ENCODE data around the gene GRK5. TPM values are rescaled to one million over a fixed set of nuclear protein-coding genes. Genes with fewer than 3 reads are reported as not detected.

Gene GRK5
- total and polyA plus RNA-seq, 9 of the 15 experiments (the other 6 are each of a cell fraction or from before 2014, with no cell fraction given), result 0.46 to 0.83 (median 0.67) TPM; not detected in 2

DNA sequence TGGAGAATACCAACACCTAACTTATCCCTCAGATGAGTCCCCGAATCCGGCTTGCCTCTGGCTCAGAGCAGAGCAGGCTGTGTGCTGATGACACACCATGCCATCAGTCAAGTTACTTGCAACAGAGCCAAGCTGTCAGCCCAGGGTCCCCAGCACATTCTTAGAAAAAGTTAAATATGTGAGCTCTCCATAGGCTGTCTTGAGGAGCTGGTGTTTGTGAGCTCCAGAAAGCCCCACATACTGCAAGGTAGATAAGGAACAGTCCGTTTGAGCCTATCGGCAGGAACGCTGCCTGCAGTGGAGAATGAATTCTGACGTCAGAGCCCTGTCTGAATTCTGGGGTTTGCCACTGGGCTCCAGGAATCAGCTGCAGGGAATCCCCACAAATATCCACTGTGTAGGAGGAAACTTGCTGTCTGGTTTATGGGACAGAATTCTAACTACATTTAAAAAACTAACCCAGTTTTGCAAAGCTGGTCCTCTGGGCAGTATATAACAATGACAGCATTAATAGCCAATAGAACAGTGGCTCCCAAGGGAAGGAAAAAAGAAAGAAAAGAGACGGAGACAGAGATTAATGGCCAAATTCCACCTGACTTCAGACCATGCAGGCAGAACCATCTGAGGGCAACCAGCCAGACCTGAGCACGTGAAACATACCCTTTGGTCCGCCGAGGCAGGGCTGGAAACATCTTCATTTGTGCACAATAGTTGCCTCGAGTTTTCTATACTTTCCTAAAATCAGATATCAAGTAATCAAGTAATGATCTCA, 45.5 kb upstream of the GRK5 start:
- peak overlapping the region; percentile 71 for H3K4me2 ChIP-seq (ENCODE audit: insufficient read depth, low read length)
- intact Hi-C loops (cut with micrococcal nuclease) (no loop called here), in situ Hi-C loops (cut with MboI) (no loop called here)
- FAIRE-seq (peak; percentile 91), DNase-seq (ENCODE audit: extremely low read depth in 1 of 4, low spot score in 3 of 4) (peak; percentile 54 to 85 (median 62)), ATAC-seq (peak; percentile 76)
- ChIA-PET POLR2A (interaction anchor here (0.9 to 1.5 kb wide), 8 partner anchors 9 to 130 kb away, joined by 3 to 6 read pairs (median 4); partner anchors contain the start of gene DENND10), CTCF (ENCODE audit: low intra/inter-chr PET ratio) (interaction anchor here (0.6 kb wide), 1 partner anchor 57 kb away, joined by 3 read pairs; no protein-coding TSS in a partner anchor)
- H3K9me3 ChIP-seq (replicated peaks; ENCODE audit: control insufficient read depth, insufficient read depth, low read depth, low read length), result no peaks in the 10 kb centered on the region
- no peaks in the 10 kb centered on the region for H4K20me1 ChIP-seq (replicated peaks; ENCODE audit: control insufficient read depth, insufficient read depth, low read length)
- no peaks in the 10 kb centered on the region for H3K27me3 ChIP-seq (ENCODE audit: control insufficient read depth in 2 of 2, insufficient read depth in 2 of 2, low read length in 2 of 2)
- no TSS peak for BruUV-seq (replicated peaks)
- H3K4me3 ChIP-seq, result no peak overlapping the region; the same call in 1 of the 2 replicates
- H3K9ac ChIP-seq (ENCODE audit: insufficient read depth in 1 of 2, low read depth in 2 of 2, low read length in 2 of 2), result peak overlapping the region; percentile 46 to 75; a peak in 3 of 4 replicates
- peak overlapping the region; percentile 66 for H3K27ac ChIP-seq (ENCODE audit: extremely low read depth, low read depth, low read length)
- no peaks in the 10 kb centered on the region for H3K9me1 ChIP-seq (ENCODE audit: control insufficient read depth, insufficient read depth, low read length)
- H3K79me2 ChIP-seq (ENCODE audit: control insufficient read depth, insufficient read depth, low read length), result peaks cover 40% of the 10 kb centered on the region
- 2% methylated on average over 11 of the region's 11 CpGs for WGBS (ENCODE audit: insufficient coverage, low coverage, missing lambda C conversion rate)
- H3K4me1 ChIP-seq (replicated peaks in 1 of 2; ENCODE audit: control insufficient read depth in 2 of 2, insufficient read depth in 2 of 2, low read length in 2 of 2), result peaks cover 26 to 43% of the 10 kb centered on the region in 2 experiments
- H2AFZ ChIP-seq (ENCODE audit: low read depth, low read length), result no peak overlapping the region
- H3K36me3 ChIP-seq (ENCODE audit: control insufficient read depth, insufficient read depth, low read length), result peaks cover 51% of the 10 kb centered on the region
- TF ChIP-seq, protein P1, sequence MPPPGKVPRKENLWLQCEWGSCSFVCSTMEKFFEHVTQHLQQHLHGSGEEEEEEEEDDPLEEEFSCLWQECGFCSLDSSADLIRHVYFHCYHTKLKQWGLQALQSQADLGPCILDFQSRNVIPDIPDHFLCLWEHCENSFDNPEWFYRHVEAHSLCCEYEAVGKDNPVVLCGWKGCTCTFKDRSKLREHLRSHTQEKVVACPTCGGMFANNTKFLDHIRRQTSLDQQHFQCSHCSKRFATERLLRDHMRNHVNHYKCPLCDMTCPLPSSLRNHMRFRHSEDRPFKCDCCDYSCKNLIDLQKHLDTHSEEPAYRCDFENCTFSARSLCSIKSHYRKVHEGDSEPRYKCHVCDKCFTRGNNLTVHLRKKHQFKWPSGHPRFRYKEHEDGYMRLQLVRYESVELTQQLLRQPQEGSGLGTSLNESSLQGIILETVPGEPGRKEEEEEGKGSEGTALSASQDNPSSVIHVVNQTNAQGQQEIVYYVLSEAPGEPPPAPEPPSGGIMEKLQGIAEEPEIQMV (tag; conservative IDR thresholded peaks at IDR 0.05; ENCODE audit: low read depth), result no peak
- TF ChIP-seq CLOCK (CRISPR knock-in tag; IDR thresholded peaks at IDR 0.05; ENCODE audit: borderline replicate concordance) (no peak), EP400 (IDR thresholded peaks at IDR 0.05) (peak; percentile 53), ZSCAN32 (CRISPR knock-in tag; IDR thresholded peaks at IDR 0.05) (no peak), NEUROD1 (IDR thresholded peaks at IDR 0.05; ENCODE audit: borderline replicate concordance, low read depth, low read length, partially characterized antibody) (peak; percentile 35), CHCHD3 (CRISPR knock-in tag; IDR thresholded peaks at IDR 0.05) (no peak), CBFB (CRISPR knock-in tag; IDR thresholded peaks at IDR 0.05) (no peak), NFE2 (IDR thresholded peaks at IDR 0.05; ENCODE audit: low read depth) (no peak), FIP1L1 (IDR thresholded peaks at IDR 0.05; ENCODE audit: low read depth, low read length, poor library complexity, severe bottlenecking) (no peak), SOX6 (IDR thresholded peaks at IDR 0.05) (peak; percentile 50), ESRRB (CRISPR knock-in tag; IDR thresholded peaks at IDR 0.05; ENCODE audit: borderline replicate concordance) (no peak)
- TF ChIP-seq, protein P2, sequence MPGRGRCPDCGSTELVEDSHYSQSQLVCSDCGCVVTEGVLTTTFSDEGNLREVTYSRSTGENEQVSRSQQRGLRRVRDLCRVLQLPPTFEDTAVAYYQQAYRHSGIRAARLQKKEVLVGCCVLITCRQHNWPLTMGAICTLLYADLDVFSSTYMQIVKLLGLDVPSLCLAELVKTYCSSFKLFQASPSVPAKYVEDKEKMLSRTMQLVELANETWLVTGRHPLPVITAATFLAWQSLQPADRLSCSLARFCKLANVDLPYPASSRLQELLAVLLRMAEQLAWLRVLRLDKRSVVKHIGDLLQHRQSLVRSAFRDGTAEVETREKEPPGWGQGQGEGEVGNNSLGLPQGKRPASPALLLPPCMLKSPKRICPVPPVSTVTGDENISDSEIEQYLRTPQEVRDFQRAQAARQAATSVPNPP (IDR thresholded peaks at IDR 0.05; ENCODE audit: borderline replicate concordance, insufficient read depth, insufficient read length), result no peak
- TF ChIP-seq, protein P3, sequence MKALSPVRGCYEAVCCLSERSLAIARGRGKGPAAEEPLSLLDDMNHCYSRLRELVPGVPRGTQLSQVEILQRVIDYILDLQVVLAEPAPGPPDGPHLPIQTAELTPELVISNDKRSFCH (CRISPR knock-in tag; IDR thresholded peaks at IDR 0.05), result no peak
- TF ChIP-seq, protein P3 (tag; IDR thresholded peaks at IDR 0.05), result no peak
- TF ChIP-seq, protein P4, sequence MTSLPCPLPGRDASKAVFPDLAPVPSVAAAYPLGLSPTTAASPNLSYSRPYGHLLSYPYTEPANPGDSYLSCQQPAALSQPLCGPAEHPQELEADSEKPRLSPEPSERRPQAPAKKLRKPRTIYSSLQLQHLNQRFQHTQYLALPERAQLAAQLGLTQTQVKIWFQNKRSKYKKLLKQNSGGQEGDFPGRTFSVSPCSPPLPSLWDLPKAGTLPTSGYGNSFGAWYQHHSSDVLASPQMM (CRISPR knock-in tag; IDR thresholded peaks at IDR 0.05), result no peak

Measured in K562 (cell line).